HG02938 (cell line): Measurements from ENCODE around the gene MYBPHL.
A peak's percentile ranks its signal among the peaks of the same experiment; 100 is the strongest.

Experiments used
- ATAC-seq: cut with Tn5 transposase; IDR thresholded peaks from one replicate; pipeline ENCODE4 v1.9.1; 2021; ENCODE audit warnings: mild to moderate bottlenecking, moderate library complexity; ENCODE audit not compliant: unreplicated experiment

Gene MYBPHL

DNA sequence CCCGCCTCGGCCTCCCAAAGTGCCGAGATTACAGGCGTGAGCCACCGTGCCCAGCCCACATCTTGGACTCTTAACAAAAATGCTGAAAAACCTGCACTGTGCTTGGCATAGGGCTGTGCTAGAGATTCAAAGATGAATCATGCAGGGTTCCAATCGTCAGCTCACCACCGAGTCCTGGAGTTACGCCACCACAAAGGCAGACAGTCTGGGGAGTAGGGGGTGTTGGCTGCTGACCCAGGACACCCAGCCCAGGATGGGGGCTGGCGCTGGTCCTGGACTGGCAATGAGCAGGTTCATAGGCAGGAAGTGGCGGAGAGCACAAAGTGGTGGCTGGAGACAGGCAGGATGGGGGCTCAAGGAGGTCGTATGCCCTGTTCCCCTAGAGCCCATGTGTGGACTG lies 39.8 kb downstream of the MYBPHL start:
- no peak for ATAC-seq

- no peak for ATAC-seq
These were observed 41.0 kb downstream of the MYBPHL start for GRCh38 chr1:109265741-109266330.

GRCh38 chr1:109265016-109265415 lies 41.8 kb downstream of the MYBPHL start:
- no peak for ATAC-seq

- ATAC-seq, result no peak
These were observed 42.4 kb downstream of the MYBPHL start for GRCh38 chr1:109264379-109264755.

GRCh38 chr1:109263597-109264378 lies 43.0 kb downstream of the MYBPHL start:
- ATAC-seq, result peak; percentile 49

GRCh38 chr1:109263234-109263596 lies 43.6 kb downstream of the MYBPHL start:
- ATAC-seq, result no peak

GRCh38 chr1:109262231-109263055 lies 44.4 kb downstream of the MYBPHL start:
- ATAC-seq, result no peak

DNA sequence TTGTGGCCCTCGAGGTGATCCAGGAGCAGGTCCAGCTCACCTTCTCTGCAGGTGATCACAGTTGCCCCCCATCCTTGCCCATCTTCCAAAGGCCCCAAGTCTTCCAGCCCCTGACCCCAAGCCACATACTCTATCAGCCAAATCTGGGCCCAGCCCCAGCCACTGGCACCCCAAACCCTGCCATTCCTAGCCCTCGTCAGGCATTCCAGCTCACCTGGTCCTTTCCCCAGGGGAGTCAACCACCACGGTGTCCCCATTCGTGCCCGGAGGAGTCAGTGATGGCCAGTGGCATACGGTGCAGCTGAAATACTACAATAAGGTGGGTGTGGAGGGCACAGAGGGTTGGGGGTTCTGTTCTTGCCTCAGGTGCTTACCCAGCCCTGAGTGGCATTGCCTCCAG lies 45.2 kb downstream of the MYBPHL start:
- ATAC-seq, result no peak

DNA sequence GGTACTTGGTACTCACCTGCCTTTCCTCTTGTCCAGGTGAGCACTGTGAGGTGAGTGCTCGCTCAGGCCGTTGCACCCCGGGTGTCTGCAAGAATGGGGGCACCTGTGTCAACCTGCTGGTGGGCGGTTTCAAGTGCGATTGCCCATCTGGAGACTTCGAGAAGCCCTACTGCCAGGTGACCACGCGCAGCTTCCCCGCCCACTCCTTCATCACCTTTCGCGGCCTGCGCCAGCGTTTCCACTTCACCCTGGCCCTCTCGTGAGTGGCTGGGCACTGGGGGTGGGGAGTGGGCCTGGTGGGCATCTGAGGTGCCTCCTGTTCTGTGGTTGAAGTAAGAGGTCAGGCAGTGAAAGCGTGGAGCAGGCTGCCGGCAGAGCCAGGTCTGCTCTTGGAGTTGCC lies 45.8 kb downstream of the MYBPHL start:
- no peak for ATAC-seq

DNA sequence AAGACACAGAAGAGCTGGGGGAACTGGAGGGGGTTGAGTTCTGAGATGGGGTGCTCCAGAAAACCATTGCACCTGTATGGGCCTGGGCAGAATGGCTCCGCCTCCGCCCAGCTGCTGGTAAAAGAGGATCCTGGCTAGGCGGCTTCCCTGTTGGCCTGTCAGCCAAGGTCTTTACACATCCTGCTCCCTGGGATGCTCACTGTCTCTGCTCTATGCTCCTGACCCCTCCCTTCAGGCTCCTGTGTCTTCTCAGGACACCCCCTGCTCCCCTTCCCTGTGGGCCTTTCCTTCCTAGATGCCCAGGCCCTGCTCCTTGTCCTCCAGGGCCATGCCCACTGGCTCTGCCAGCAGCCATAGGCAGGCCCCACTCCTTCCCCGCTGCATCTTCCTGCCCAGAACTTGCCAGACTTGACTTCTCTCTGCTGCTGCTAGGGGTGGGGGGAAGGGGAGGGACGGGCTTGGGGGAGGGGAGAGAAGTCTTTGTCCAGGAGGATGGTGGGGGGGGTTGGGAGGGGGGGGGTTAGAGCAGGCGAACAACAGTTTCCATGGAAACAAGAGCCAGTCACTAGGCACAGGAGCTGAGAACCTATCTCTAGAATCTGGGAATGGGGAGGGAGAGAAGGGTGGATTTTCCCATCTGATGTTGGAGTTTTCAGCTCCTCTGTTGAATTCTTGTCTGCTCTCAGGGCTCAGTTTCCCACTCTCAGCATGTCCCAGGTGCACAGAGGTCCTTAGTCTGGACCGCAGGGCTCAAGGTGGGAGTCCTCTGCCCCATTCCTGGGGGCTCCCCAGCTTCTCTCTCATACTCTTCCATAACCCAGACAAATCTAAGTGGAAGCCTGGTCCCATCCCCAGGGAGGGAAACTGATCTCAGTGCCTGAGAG lies 46.9 kb downstream of the MYBPHL start:
- ATAC-seq, result no peak

DNA sequence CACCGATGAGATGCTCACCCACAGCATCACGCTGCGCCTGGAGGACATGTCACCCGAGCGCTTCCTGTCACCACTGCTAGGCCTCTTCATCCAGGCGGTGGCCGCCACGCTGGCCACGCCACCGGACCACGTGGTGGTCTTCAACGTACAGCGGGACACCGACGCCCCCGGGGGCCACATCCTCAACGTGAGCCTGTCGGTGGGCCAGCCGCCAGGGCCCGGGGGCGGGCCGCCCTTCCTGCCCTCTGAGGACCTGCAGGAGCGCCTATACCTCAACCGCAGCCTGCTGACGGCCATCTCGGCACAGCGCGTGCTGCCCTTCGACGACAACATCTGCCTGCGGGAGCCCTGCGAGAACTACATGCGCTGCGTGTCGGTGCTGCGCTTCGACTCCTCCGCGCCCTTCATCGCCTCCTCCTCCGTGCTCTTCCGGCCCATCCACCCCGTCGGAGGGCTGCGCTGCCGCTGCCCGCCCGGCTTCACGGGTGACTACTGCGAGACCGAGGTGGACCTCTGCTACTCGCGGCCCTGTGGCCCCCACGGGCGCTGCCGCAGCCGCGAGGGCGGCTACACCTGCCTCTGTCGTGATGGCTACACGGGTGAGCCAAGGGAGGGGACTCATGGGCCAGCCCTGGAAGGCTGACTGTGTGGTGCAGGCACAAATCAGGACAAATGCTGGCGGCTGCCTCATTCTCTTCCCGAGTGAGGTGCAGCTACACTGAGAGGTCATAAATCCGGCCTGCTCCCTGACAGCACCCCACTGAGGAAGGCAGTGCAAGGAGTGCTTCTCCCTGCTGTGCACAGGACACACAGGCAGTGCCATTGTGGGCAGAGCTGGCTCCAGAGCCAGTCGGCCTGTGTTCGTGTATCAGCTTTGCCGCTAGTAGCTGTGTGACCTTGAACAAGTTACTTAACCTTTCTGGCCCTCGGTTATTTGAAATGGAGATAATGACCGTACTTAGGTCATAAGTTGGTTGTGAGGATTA lies 48.0 kb downstream of the MYBPHL start:
- ATAC-seq, result no peak

GRCh38 chr1:109257682-109258421 lies 49.0 kb downstream of the MYBPHL start:
- no peak for ATAC-seq

- ATAC-seq, result no peak
These were observed 49.7 kb downstream of the MYBPHL start for GRCh38 chr1:109256971-109257681.

DNA sequence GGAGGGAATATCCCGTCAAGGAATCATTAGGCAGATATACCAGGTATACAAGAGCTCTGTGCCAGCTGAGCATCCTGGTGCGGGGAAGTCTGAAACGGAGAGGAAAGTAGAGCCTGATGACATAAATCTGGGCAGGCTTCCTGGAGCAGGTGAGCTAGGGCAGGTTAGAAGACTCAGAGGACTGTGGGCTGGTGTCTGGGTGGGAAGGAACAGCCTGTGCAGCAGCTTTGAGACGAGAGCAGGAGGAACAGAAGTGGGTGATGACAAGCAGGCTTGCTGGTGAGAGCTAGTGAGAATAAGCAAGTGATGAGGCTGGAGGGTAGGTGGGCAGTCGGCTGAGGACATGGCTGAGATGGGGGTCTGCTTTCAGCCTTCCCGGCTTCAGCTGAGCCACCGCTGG lies 50.7 kb downstream of the MYBPHL start:
- no peak for ATAC-seq

GRCh38 chr1:109255678-109256077 lies 51.1 kb downstream of the MYBPHL start:
- ATAC-seq, result no peak

- ATAC-seq, result no peak
These were observed 51.6 kb downstream of the MYBPHL start for GRCh38 chr1:109255097-109255651.

DNA sequence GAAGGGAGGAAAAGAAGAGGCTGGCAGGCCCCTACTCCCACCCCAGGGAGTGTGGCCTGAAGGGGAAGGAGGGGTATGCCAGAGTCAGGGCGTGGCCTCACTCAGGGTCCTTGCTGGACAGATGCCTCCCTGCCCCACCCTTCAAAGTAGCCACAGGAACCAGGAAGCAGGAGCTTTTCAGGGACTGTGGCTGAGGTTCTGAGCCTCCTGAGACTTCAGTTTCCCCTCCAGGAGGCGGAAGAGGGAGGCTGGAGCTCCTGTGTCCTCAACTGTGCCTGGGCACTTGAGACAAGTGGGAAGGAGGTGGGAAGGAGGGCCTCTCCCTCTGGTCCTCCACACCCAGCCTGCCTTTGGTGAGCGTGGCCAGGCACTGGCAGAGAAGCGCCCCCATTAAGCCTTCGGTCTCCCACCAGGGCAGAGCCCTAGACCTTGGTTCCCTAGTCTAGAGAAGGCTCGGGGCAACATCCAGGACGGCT lies 52.2 kb downstream of the MYBPHL start:
- ATAC-seq, result no peak
